Measurements from ENCODE around the gene TMPRSS9. TPM values are rescaled to one million over a fixed set of nuclear protein-coding genes. Genes with fewer than 3 reads are reported as not detected.

TMPRSS9 gene
- total RNA-seq, 1 experiment from 2014 or later = not detected

DNA sequence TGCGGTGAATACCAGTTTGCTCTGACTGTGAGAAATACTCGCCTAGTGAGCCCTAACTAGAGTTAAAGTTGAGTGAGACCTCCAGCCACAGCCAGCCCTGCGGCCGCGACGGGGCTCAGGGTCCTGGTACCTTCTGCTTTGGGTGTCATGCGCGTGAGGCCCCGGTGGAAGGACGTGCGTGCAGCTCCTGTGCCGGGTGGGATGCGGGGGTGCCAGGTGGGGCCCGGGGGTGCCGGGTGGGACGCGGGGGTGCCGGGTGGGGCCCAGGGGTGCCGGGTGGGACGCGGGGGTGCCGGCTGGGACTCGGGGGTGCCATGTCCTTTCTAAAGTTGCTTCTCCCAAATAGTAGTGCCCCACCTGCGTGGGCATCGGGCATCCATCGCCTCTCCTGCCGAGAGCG lies 8.5 kb upstream of the TMPRSS9 start:
- H3K27ac ChIP-seq (ENCODE audit: low read depth, low read length, poor library complexity, severe bottlenecking) = no peak overlapping the region
- TF ChIP-seq, protein P1, sequence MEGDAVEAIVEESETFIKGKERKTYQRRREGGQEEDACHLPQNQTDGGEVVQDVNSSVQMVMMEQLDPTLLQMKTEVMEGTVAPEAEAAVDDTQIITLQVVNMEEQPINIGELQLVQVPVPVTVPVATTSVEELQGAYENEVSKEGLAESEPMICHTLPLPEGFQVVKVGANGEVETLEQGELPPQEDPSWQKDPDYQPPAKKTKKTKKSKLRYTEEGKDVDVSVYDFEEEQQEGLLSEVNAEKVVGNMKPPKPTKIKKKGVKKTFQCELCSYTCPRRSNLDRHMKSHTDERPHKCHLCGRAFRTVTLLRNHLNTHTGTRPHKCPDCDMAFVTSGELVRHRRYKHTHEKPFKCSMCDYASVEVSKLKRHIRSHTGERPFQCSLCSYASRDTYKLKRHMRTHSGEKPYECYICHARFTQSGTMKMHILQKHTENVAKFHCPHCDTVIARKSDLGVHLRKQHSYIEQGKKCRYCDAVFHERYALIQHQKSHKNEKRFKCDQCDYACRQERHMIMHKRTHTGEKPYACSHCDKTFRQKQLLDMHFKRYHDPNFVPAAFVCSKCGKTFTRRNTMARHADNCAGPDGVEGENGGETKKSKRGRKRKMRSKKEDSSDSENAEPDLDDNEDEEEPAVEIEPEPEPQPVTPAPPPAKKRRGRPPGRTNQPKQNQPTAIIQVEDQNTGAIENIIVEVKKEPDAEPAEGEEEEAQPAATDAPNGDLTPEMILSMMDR (conservative IDR thresholded peaks at IDR 0.05; ENCODE audit: low read depth, low read length) = no peak
- no peak for TF ChIP-seq EZH2 (IDR thresholded peaks at IDR 0.05; ENCODE audit: borderline replicate concordance, low read depth, low read length, poor library complexity, severe bottlenecking)
- no peaks in the 10 kb centered on the region for H3K27me3 ChIP-seq (replicated peaks; ENCODE audit: insufficient read depth, low read depth, low read length, poor library complexity)
- H3K4me3 ChIP-seq (ENCODE audit: low read depth, low read length, poor library complexity, severe bottlenecking) = no peak overlapping the region
- BruUV-seq (replicated peaks) = no TSS peak
- H3K4me1 ChIP-seq (ENCODE audit: insufficient read depth, low read length, poor library complexity, severe bottlenecking) = no peaks in the 10 kb centered on the region
- H3K9me3 ChIP-seq (ENCODE audit: low read depth, low read length, poor library complexity, severe bottlenecking) = no peaks in the 10 kb centered on the region
- POLR2A ChIA-PET (ENCODE audit: low non-redundant PET) = no interaction called here
- intact Hi-C loops (cut with micrococcal nuclease; ENCODE audit: unreplicated experiment) = no loop called here
- DNase-seq (ENCODE audit: low spot score) = no peak
- CTCF ChIA-PET = no interaction called here
- H3K36me3 ChIP-seq (ENCODE audit: insufficient read depth, low read length, poor library complexity, severe bottlenecking) = no peaks in the 10 kb centered on the region

DNA sequence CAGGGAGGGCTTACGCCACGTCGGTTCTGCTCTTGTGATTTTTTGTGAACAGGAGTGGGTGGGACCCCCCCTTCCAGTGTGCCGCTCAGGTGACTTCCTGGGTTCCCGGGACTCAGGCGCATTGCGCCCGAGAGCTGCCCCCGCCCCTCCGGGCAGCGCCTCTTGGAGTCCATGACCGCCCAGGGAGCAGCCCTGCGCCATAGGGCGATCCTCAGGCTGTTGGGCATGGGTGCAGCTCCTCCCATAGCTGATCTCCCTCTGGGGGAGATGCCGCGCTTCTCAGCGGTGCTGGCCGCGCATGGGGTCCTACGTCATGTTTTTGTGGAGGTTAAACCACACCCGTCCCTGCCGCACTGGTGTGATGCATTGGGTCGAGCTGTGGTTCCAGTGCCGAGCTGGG lies 7.9 kb upstream of the TMPRSS9 start:
- no peak for TF ChIP-seq EZH2 (IDR thresholded peaks at IDR 0.05; ENCODE audit: borderline replicate concordance, low read depth, low read length, poor library complexity, severe bottlenecking)
- TF ChIP-seq, protein P1 (conservative IDR thresholded peaks at IDR 0.05; ENCODE audit: low read depth, low read length) = no peak
- ChIA-PET CTCF (no interaction called here), POLR2A (ENCODE audit: low non-redundant PET) (no interaction called here)
- Histone ChIP-seq H3K36me3 (ENCODE audit: insufficient read depth, low read length, poor library complexity, severe bottlenecking) (no peaks in the 10 kb centered on the region), H3K27me3 (replicated peaks; ENCODE audit: insufficient read depth, low read depth, low read length, poor library complexity) (no peaks in the 10 kb centered on the region), H3K27ac (ENCODE audit: low read depth, low read length, poor library complexity, severe bottlenecking) (no peak overlapping the region), H3K9me3 (ENCODE audit: low read depth, low read length, poor library complexity, severe bottlenecking) (no peaks in the 10 kb centered on the region), H3K4me1 (ENCODE audit: insufficient read depth, low read length, poor library complexity, severe bottlenecking) (no peaks in the 10 kb centered on the region), H3K4me3 (ENCODE audit: low read depth, low read length, poor library complexity, severe bottlenecking) (no peak overlapping the region)
- no TSS peak for BruUV-seq (replicated peaks)
- no peak for DNase-seq (ENCODE audit: low spot score)
- intact Hi-C loops (cut with micrococcal nuclease; ENCODE audit: unreplicated experiment) = no loop called here

DNA sequence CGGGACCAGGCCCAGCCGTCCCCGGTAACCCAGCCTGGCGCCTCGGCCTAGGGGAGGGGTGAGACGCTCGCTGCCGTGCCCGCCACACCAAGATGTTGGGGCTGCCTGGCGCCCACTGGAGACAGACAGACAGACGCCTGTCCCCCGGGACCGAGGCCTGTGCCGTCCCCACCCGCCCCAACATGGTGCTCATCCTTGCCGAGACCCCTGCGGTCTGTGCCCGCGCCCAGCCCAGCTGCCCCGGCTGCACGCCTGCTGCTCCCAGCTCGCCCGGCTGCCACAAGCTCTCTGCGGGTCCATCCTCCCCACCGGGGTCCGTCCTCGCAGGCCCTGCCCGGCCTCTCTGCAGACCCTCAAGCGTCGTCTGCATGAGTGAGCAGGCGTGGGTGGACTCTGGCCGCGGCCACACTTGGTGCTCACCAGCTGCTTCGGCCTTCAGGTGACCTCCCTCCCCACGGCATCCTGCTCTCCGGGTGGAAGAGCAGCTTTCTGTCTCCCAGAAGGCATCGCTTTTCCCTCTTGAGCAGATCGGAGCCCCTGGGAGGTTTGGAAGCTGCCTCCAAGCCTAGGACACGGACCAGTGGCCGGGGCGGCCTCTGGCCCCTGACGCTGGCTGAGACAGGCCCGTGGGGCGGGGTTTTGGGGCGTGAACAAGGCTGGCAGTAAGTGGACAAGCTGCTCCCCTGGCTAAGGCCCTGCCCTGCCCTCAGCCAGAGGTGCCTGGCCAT lies 6.7 kb upstream of the TMPRSS9 start:
- no peak for DNase-seq (ENCODE audit: low spot score)
- no peak for TF ChIP-seq EZH2 (IDR thresholded peaks at IDR 0.05; ENCODE audit: borderline replicate concordance, low read depth, low read length, poor library complexity, severe bottlenecking)
- TF ChIP-seq, protein P1 (conservative IDR thresholded peaks at IDR 0.05; ENCODE audit: low read depth, low read length) = no peak
- Histone ChIP-seq H3K27ac (ENCODE audit: low read depth, low read length, poor library complexity, severe bottlenecking) (no peak overlapping the region), H3K4me3 (ENCODE audit: low read depth, low read length, poor library complexity, severe bottlenecking) (no peak overlapping the region), H3K9me3 (ENCODE audit: low read depth, low read length, poor library complexity, severe bottlenecking) (no peaks in the 10 kb centered on the region), H3K4me1 (ENCODE audit: insufficient read depth, low read length, poor library complexity, severe bottlenecking) (no peaks in the 10 kb centered on the region), H3K36me3 (ENCODE audit: insufficient read depth, low read length, poor library complexity, severe bottlenecking) (no peaks in the 10 kb centered on the region), H3K27me3 (replicated peaks; ENCODE audit: insufficient read depth, low read depth, low read length, poor library complexity) (no peaks in the 10 kb centered on the region)
- BruUV-seq (replicated peaks) = no TSS peak
- POLR2A ChIA-PET (ENCODE audit: low non-redundant PET) = no interaction called here
- intact Hi-C loops (cut with micrococcal nuclease; ENCODE audit: unreplicated experiment) = no loop called here
- CTCF ChIA-PET = no interaction called here
